Loucy (cell line): ENCODE data around the gene SYT8.

ENCODE experiments used
- H2AFZ ChIP-seq: fragments of 200-600 bp; sonication (generic); 2 replicates; pipeline ENCODE4 v1.6.0; 2016; ENCODE audit warnings: antibody characterized with exemption, mild to moderate bottlenecking, low read length, moderate library complexity
- H3F3A ChIP-seq: fragments of 200-600 bp; 2 replicates; pipeline ENCODE4 v1.6.0; 2016; ENCODE audit warnings: antibody characterized with exemption, low read depth, mild to moderate bottlenecking
- H3K27me3 ChIP-seq: fragments of 200-600 bp; sonication (generic); 2 replicates; pipeline ENCODE4 v1.6.1; 2014; ENCODE audit warnings: low read length, mild to moderate bottlenecking; ENCODE audit not compliant: insufficient read depth, poor library complexity, severe bottlenecking
- H3K36me3 ChIP-seq: fragments of 200-600 bp; sonication (generic); 2 replicates; pipeline ENCODE4 v1.6.1; 2016; ENCODE audit warnings: low read length; ENCODE audit not compliant: insufficient read depth
- H3K4me1 ChIP-seq: fragments of 200-600 bp; sonication (generic); 2 replicates; pipeline ENCODE4 v1.5.1; 2014; ENCODE audit warnings: low read length, mild to moderate bottlenecking; ENCODE audit not compliant: insufficient read depth, poor library complexity, severe bottlenecking
- H3K4me2 ChIP-seq: fragments of 200-600 bp; sonication (generic); 2 replicates; pipeline ENCODE4 v1.6.0; 2014; ENCODE audit warnings: antibody characterized with exemption, low read length, low read depth, mild to moderate bottlenecking; ENCODE audit not compliant: poor library complexity, severe bottlenecking
- H3K4me3 ChIP-seq: fragments of 200-600 bp; sonication (generic); 2 replicates; pipeline ENCODE4 v1.5.1; 2014; ENCODE audit warnings: low read length, mild to moderate bottlenecking, mixed read lengths; ENCODE audit not compliant: poor library complexity, severe bottlenecking
- H3K79me2 ChIP-seq: fragments of 200-600 bp; sonication (generic); 2 replicates; pipeline ENCODE4 v1.6.1; 2014; ENCODE audit warnings: low read length; ENCODE audit not compliant: insufficient read depth
- H3K9ac ChIP-seq: fragments of 200-600 bp; sonication (generic); 2 replicates; pipeline ENCODE4 v1.6.0; 2014; ENCODE audit warnings: mild to moderate bottlenecking, low read depth, low read length, moderate library complexity; ENCODE audit not compliant: poor library complexity, severe bottlenecking
- H3K9me2 ChIP-seq: fragments of 200-600 bp; sonication (generic); replicated peaks from 2 replicates; pipeline ENCODE4 v1.6.1; 2016; ENCODE audit warnings: low read depth, low read length, mixed read lengths
- H3K9me3 ChIP-seq: fragments of 200-600 bp; sonication (generic); 2 replicates; pipeline ENCODE4 v1.6.1; 2014; ENCODE audit warnings: mild to moderate bottlenecking, antibody characterized with exemption, low read length, low read depth; ENCODE audit not compliant: insufficient read depth
- H4K20me1 ChIP-seq: fragments of 200-600 bp; sonication (generic); 2 replicates; pipeline ENCODE4 v1.6.0; 2014; ENCODE audit warnings: antibody characterized with exemption, low read length, mild to moderate bottlenecking; ENCODE audit not compliant: insufficient read depth, poor library complexity, severe bottlenecking
- CTCF ChIP-seq: fragments of 200-600 bp; sonication (generic); conservative IDR thresholded peaks from 2 replicates; pipeline ENCODE4 v1.5.1; 2014; ENCODE audit warnings: mild to moderate bottlenecking, antibody characterized with exemption, low read length
- EZH2phosphoT487 ChIP-seq: fragments of 200-600 bp; IDR thresholded peaks from 2 replicates; pipeline ENCODE4 v1.6.1; 2018; ENCODE audit warnings: antibody characterized with exemption, mild to moderate bottlenecking, moderate library complexity, borderline replicate concordance

The SYT8 gene

GRCh38 chr11:1869427-1870325 lies 34.9 kb downstream of the SYT8 start:
- Histone ChIP-seq H3K4me3 (no peak overlapping the region), H3K36me3 (no peaks in the 10 kb centered on the region), H3F3A (no peaks in the 10 kb centered on the region), H4K20me1 (no peaks in the 10 kb centered on the region), H3K27me3 (no peaks in the 10 kb centered on the region), H3K4me1 (no peaks in the 10 kb centered on the region), H3K9me2 (no peaks in the 10 kb centered on the region), H2AFZ (no peak overlapping the region), H3K79me2 (peaks cover 5% of the 10 kb centered on the region; the same call in 1 of the 2 replicates), H3K9ac (no peak overlapping the region), H3K4me2 (no peak overlapping the region), H3K9me3 (no peaks in the 10 kb centered on the region)
- TF ChIP-seq CTCF (no peak), EZH2phosphoT487 (no peak)

GRCh38 chr11:1870326-1870696 lies 35.5 kb downstream of the SYT8 start:
- H3K9me3 ChIP-seq: no peaks in the 10 kb centered on the region
- no peak overlapping the region for H3K4me2 ChIP-seq
- no peaks in the 10 kb centered on the region for H3F3A ChIP-seq
- H3K36me3 ChIP-seq: no peaks in the 10 kb centered on the region
- no peak overlapping the region for H2AFZ ChIP-seq
- H3K4me1 ChIP-seq: no peaks in the 10 kb centered on the region
- no peaks in the 10 kb centered on the region for H3K27me3 ChIP-seq
- H3K9ac ChIP-seq: no peak overlapping the region
- H3K79me2 ChIP-seq: peaks cover 5% of the 10 kb centered on the region; the same call in 1 of the 2 replicates
- no peak overlapping the region for H3K4me3 ChIP-seq
- TF ChIP-seq EZH2phosphoT487 (no peak), CTCF (no peak)
- no peaks in the 10 kb centered on the region for H3K9me2 ChIP-seq
- peaks cover 4% of the 10 kb centered on the region for H4K20me1 ChIP-seq

- Histone ChIP-seq H2AFZ (no peak overlapping the region), H3K9me2 (no peaks in the 10 kb centered on the region), H3K9ac (no peak overlapping the region), H3K4me3 (no peak overlapping the region), H3K4me2 (no peak overlapping the region), H4K20me1 (peaks cover 4% of the 10 kb centered on the region), H3K27me3 (no peaks in the 10 kb centered on the region), H3K9me3 (no peaks in the 10 kb centered on the region), H3F3A (no peaks in the 10 kb centered on the region), H3K4me1 (no peaks in the 10 kb centered on the region), H3K36me3 (no peaks in the 10 kb centered on the region), H3K79me2 (peaks cover 5% of the 10 kb centered on the region; the same call in 1 of the 2 replicates)
- TF ChIP-seq CTCF: no peak
- TF ChIP-seq EZH2phosphoT487: no peak
These were observed 36.1 kb downstream of the SYT8 start for GRCh38 chr11:1870721-1871466.
